Measurements from ENCODE around the gene AGXT2. TPM values are rescaled to one million over a fixed set of nuclear protein-coding genes. Genes with fewer than 3 reads are reported as not detected.

AGXT2 gene
- total RNA-seq, 4 donors from 2014 or later = not detected

DNA sequence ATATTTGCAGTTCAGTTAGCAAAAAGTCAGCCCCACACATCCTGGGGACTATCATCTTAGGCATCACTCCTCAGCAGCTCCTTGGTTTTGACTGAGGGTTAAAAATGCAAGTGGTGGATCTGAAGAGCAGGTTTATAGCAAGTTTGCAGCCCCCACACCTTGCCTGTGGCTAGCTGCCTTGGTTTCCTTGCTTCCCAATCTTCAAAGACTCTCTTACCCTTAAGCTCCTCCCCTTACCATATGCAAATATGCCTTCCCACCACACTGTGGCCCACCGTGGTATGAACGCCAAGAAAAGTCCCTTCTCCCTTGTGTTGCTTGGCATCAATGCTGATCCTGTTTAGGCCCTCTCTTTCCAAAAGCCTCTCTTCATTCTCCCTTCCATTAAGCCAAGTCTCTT, 45.0 kb upstream of the AGXT2 start:
- WGBS, 2 donors = 88% methylated on average over 2 of the region's 2 CpGs
- H3K4me3 ChIP-seq (ENCODE audit: low read depth, poor library complexity, severe bottlenecking) = no peak overlapping the region
- TF ChIP-seq POLR2A (IDR thresholded peaks at IDR 0.05) = no peak
- TF ChIP-seq, protein P1, sequence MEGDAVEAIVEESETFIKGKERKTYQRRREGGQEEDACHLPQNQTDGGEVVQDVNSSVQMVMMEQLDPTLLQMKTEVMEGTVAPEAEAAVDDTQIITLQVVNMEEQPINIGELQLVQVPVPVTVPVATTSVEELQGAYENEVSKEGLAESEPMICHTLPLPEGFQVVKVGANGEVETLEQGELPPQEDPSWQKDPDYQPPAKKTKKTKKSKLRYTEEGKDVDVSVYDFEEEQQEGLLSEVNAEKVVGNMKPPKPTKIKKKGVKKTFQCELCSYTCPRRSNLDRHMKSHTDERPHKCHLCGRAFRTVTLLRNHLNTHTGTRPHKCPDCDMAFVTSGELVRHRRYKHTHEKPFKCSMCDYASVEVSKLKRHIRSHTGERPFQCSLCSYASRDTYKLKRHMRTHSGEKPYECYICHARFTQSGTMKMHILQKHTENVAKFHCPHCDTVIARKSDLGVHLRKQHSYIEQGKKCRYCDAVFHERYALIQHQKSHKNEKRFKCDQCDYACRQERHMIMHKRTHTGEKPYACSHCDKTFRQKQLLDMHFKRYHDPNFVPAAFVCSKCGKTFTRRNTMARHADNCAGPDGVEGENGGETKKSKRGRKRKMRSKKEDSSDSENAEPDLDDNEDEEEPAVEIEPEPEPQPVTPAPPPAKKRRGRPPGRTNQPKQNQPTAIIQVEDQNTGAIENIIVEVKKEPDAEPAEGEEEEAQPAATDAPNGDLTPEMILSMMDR (IDR thresholded peaks at IDR 0.05) = no peak
- no peak for DNase-seq (ENCODE audit: low spot score in 2 of 2)
- intact Hi-C loops (cut with DNase I; ENCODE audit: low total_unique reads) = no loop called here

DNA sequence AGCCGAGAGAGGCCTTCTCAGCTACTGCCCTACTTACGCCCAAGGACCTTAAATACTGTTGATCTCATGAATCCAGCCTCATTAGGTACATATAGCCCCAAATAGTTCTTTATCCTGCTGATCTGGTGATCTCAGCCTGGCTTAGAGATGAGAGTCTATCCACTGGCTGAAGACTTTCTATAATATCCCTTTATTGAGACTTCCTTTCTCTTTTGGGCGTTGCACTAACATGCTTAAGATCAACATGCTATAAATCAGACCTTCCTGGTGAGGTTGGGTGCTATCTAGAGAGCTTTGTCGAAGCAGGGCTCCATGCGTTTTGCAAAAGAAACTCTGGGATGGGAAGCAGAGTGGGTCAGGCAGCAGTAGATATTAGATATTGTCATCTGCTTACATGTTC, 44.0 kb upstream of the AGXT2 start:
- TF ChIP-seq POLR2A (IDR thresholded peaks at IDR 0.05) = no peak
- TF ChIP-seq, protein P1 (IDR thresholded peaks at IDR 0.05) = no peak
- intact Hi-C loops (cut with DNase I; ENCODE audit: low total_unique reads) = no loop called here
- no peak overlapping the region for H3K4me3 ChIP-seq (ENCODE audit: low read depth, poor library complexity, severe bottlenecking)
- 61 to 67% methylated on average over 5 of the region's 5 CpGs for WGBS, 2 donors
- DNase-seq (ENCODE audit: low spot score in 2 of 2) = no peak

DNA sequence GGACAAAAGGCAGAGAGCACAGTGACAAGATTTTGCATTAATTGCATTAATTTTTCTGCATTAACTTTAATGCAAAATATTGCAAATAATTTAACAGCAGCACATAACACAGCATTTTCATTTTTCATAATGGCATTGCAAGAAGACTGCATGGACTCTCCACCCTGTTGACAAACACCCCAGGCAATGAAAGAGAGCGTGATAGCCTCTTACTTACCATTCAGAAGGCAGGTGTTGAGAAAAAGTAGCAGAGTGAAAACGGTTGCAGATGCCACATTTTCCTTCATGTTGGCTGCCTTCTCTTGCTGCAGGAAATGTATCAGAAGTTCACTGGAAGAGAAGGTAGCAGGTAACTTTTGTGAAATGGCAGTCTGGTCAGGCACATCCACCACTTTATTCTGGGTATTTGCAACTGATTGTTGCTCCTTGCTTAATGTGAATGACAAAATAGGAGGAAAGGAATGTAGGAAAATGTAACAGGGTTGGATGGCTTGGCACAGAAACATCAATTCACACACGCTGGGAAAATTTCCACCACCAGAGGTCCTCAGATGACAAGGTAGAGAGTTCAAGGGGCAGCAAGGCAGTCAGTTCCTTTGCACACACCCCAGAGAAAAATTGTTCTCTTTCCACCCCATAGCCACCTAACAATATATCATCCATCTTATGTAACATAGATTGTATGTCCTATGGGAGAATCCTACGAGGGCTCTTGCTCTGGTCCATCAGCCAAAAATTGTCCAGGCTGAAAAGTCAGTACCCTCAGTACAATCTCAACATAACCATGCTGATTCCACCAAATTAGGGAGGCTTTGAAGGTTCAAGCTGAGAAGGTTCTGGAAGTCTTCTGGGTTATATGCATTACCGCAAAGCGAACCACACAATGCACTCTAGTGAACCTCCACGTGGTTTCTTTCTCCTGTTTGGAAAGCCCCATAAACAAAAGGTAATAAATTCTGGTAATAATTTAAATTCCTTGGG, 41.9 kb upstream of the AGXT2 start:
- 50 to 62% methylated on average over 7 of the region's 7 CpGs for WGBS, 2 donors
- intact Hi-C loops (cut with DNase I; ENCODE audit: low total_unique reads) = loop anchor here (5.0 kb wide), 1 partner anchor 353 kb away; no protein-coding TSS in a partner anchor
- DNase-seq (ENCODE audit: low spot score in 2 of 2) = peak; percentile 73 to 89
- TF ChIP-seq, protein P1 (IDR thresholded peaks at IDR 0.05) = no peak
- TF ChIP-seq POLR2A (IDR thresholded peaks at IDR 0.05) = no peak
- H3K4me3 ChIP-seq (ENCODE audit: low read depth, poor library complexity, severe bottlenecking) = no peak overlapping the region

DNA sequence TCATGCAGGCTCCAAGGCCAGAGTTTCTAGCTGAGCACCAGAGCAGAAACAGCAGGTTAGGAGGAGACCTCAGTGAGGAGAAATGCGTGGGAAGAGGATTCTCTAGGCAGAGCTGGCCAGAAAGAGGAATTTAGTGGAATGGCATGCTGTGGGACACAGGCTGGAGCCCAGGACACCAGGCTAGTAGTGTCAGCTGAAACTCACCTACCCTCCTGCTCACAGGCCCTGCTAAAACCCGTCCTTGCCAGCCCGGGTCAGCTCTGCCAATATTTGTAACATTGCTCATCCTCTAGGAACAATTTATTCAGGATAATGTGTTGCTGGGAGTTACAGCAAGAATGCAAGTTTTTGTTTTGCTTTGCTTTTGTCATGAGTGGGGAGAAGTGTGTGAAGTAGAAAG, 40.2 kb upstream of the AGXT2 start:
- TF ChIP-seq, protein P1 (IDR thresholded peaks at IDR 0.05) = no peak
- TF ChIP-seq POLR2A (IDR thresholded peaks at IDR 0.05) = no peak
- no peak overlapping the region for H3K4me3 ChIP-seq (ENCODE audit: low read depth, poor library complexity, severe bottlenecking)
- 40 to 56% methylated on average over 3 of the region's 3 CpGs for WGBS, 2 donors
- no peak for DNase-seq (ENCODE audit: low spot score in 2 of 2)
- intact Hi-C loops (cut with DNase I; ENCODE audit: low total_unique reads) = loop anchor here (5.0 kb wide), 1 partner anchor 354 kb away; no protein-coding TSS in a partner anchor

DNA sequence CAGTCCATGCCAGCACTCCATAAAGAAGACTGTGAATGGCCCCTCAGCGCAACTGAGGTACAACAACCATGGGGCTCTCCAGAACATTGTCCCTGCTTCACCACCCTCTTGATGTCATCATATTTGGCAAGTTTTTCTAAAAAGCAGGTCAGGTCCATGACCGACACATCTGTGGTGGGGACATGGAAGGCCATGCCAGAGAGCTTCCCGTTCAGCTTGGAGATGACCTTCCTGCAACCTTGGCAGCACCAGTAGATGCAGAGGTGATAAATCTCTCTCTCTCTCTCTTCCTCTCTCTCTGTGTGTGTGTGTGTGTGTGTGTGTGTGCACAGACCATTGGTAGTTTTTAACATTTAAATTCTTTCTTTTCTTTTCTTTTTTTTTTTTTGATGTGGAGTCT, 35.4 kb upstream of the AGXT2 start:
- WGBS, 2 donors = 83 to 94% methylated on average over 3 of the region's 3 CpGs
- H3K4me3 ChIP-seq (ENCODE audit: low read depth, poor library complexity, severe bottlenecking) = no peak overlapping the region
- intact Hi-C loops (cut with DNase I; ENCODE audit: low total_unique reads) = no loop called here
- no peak for DNase-seq (ENCODE audit: low spot score in 2 of 2)
- no peak for TF ChIP-seq POLR2A (IDR thresholded peaks at IDR 0.05)
- TF ChIP-seq, protein P1 (IDR thresholded peaks at IDR 0.05) = no peak
